Stomach (tissue), 9 donors: Measurements from ENCODE around the gene CCT3. TPM values are rescaled to one million over a fixed set of nuclear protein-coding genes. Genes with fewer than 3 reads are reported as not detected.
A peak's percentile ranks its signal among the peaks of the same experiment; 100 is the strongest.

Experiments used
- DNase-seq, 2 donors: peaks; one replicate each; pipeline versions ENCODE4 v3.0.0 to v3.0.0-alpha.2; 2013 to 2019
- H3K27ac ChIP-seq, 5 donors: fragments of 200-600 bp in 4 of 5; sonication (generic) in 4 of 5; one replicate each; pipeline ENCODE4 v1.5.1; 2013 to 2019; ENCODE audit warnings: mild to moderate bottlenecking in 1 of 5, moderate library complexity in 1 of 5
- H3K27me3 ChIP-seq, 3 donors: fragments of 200-600 bp; sonication (generic); one replicate each; pipeline ENCODE4 v1.5.1; 2017 to 2019; ENCODE audit warnings: mixed run types in 1 of 3
- H3K36me3 ChIP-seq, 4 donors: fragments of 200-600 bp; sonication (generic); 1 replicate in 3 of 4; 2 replicates in 1 of 4; pipeline ENCODE4 v1.5.1; 2016 to 2019
- H3K4me1 ChIP-seq, 4 donors: fragments of 200-600 bp; sonication (generic); one replicate each; pipeline ENCODE4 v1.5.1; 2016 to 2019
- H3K4me3 ChIP-seq, 4 donors: fragments of 200-600 bp; sonication (generic) in 3 of 4; one replicate each; pipeline ENCODE4 v1.5.1; 2016 to 2019; ENCODE audit warnings: mild to moderate bottlenecking in 1 of 4
- H3K9me3 ChIP-seq, 4 donors: fragments of 200-600 bp; sonication (generic); one replicate each; pipeline ENCODE4 v1.5.1; 2016 to 2019
- CTCF ChIP-seq, 7 experiments: fragments of 450-650 bp in 4 of 7; fragments of 200-600 bp in 3 of 7; sonication (generic) in 3 of 7; IDR thresholded peaks; one replicate each; pipeline ENCODE4 v1.5.1; 2016 to 2019; ENCODE audit warnings: antibody characterized with exemption in 7 of 7, control low read depth in 2 of 7, mild to moderate bottlenecking in 1 of 7
- EP300 ChIP-seq: sonication (generic); formaldehyde crosslinking; IDR thresholded peaks from one replicate; pipeline ENCODE4 v1.6.1; 2017; ENCODE audit warnings: antibody characterized with exemption
- POLR2A ChIP-seq, 4 donors: fragments of 450-650 bp; IDR thresholded peaks; one replicate each; pipeline ENCODE4 v1.6.1; 2016; ENCODE audit warnings: antibody characterized with exemption in 4 of 4, control low read depth in 2 of 4, mild to moderate bottlenecking in 1 of 4, moderate library complexity in 1 of 4
- POLR2AphosphoS5 ChIP-seq, 3 donors: sonication (generic); formaldehyde crosslinking; IDR thresholded peaks; one replicate each; pipeline ENCODE4 v1.6.1; 2016; ENCODE audit warnings: antibody characterized with exemption in 3 of 3
- WGBS, 5 donors: extraction: QIAGEN DNeasy Blood & Tissue Kit in 3 of 5; methylation state at CpG; one replicate each; pipeline versions ENCODE4 v1.1.5 to v1.1.7; 2013 to 2018; 5-methylcytosine and 5-hydroxymethylcytosine counted together
- intact Hi-C: fragments of 100-400 bp; cut with DNase I; formaldehyde crosslinking; loops from one replicate; pipeline ENCODE4 v1.15.1; 2023; ENCODE audit warnings: low total_unique reads
- polyA plus RNA-seq, 3 donors: library from polyadenylated mRNA; stranded (reverse); fragments of 200-250 nt; gene quantifications; one replicate each; pipeline ENCODE4 v1.2.3, GENCODE V29; 2013
- total RNA-seq, 5 donors: library from RNA; depleted of rRNA; stranded (reverse); fragments of >200 nt; gene quantifications; one replicate each; pipeline versions ENCODE4 v1.1.0 to v1.2.3, GENCODE V29; 2014 to 2016
- donor health status: healthy with polysubstance abuse.
- donor health status: Bipolar disorder and iron deficiency.
- donor health status: healthy.

CCT3 gene
- total and polyA plus RNA-seq, 8 donors = 39.1 to 252 (median 119) TPM

GRCh38 chr1:156260896-156261295 is 77.2 kb downstream of the CCT3 start:
- 90 to 96% (median 93%) methylated on average over 2 of the region's 2 CpGs for WGBS, 5 donors
- no peak overlapping the region for H3K4me3 ChIP-seq
- peaks cover 83 to 100% (median 100%) of the 10 kb centered on the region in 4 donors for H3K36me3 ChIP-seq
- no peaks in the 10 kb centered on the region for H3K4me1 ChIP-seq
- H3K27me3 ChIP-seq = no peaks in the 10 kb centered on the region
- H3K9me3 ChIP-seq = no peaks in the 10 kb centered on the region
- intact Hi-C loops = no loop called here
- TF ChIP-seq CTCF (IDR thresholded peaks at IDR 0.05) (no peak), EP300 (no peak), POLR2AphosphoS5 (IDR thresholded peaks at IDR 0.05) (no peak), POLR2A (IDR thresholded peaks at IDR 0.05) (no peak)
- DNase-seq = no peak
- no peak overlapping the region for H3K27ac ChIP-seq

- Histone ChIP-seq H3K4me1 (no peaks in the 10 kb centered on the region), H3K27me3 (no peaks in the 10 kb centered on the region), H3K36me3 (peaks cover 75 to 100% (median 100%) of the 10 kb centered on the region in 4 donors), H3K27ac (no peak overlapping the region), H3K4me3 (no peak overlapping the region), H3K9me3 (no peaks in the 10 kb centered on the region)
- TF ChIP-seq EP300 = no peak
- no peak for TF ChIP-seq POLR2A (IDR thresholded peaks at IDR 0.05)
- intact Hi-C loops = no loop called here
- DNase-seq = peak in 1 of 2 donors; percentile 43
- 64 to 72% (median 65%) methylated on average over 3 of the region's 3 CpGs for WGBS, 5 donors
These were observed 78.3 kb downstream of the CCT3 start for GRCh38 chr1:156259805-156260204.

Other genes starting within 250 kb of the CCT3 start
- 100 to 1,000 TPM in 4 of 5 donors, 10 to 100 TPM in 1; 53.1 to 630 (median 318) TPM for gene LMNA, start 223.6 kb downstream of the CCT3 start, total RNA-seq
- gene LMNA, start 223.6 kb downstream of the CCT3 start, polyA plus RNA-seq = 100 to 1,000 TPM; 108 to 201 (median 132) TPM
- gene SEMA4A, start 184.7 kb downstream of the CCT3 start, total RNA-seq = 10 to 100 TPM in 2 of 5 donors, 1 to 10 TPM in 3; 2.6 to 23.3 (median 8.5) TPM
- 10 to 100 TPM in 1 of 3 donors, 1 to 10 TPM in 2; 4.1 to 13.9 (median 4.7) TPM for gene SEMA4A, start 184.7 kb downstream of the CCT3 start, polyA plus RNA-seq
- gene SLC25A44, start 144.2 kb downstream of the CCT3 start, total RNA-seq = 1 to 10 TPM; 4.9 to 9.9 (median 7.2) TPM
- gene SLC25A44, start 144.2 kb downstream of the CCT3 start, polyA plus RNA-seq = 1 to 10 TPM; 5.4 to 9.0 (median 6.8) TPM
- gene PMF1, start 125.3 kb downstream of the CCT3 start, total RNA-seq = 10 to 100 TPM in 3 of 5 donors, 1 to 10 TPM in 2; 5.3 to 54.9 (median 15.6) TPM
- 10 to 100 TPM; 68.7 to 73.5 (median 68.8) TPM for gene PMF1, start 125.3 kb downstream of the CCT3 start, polyA plus RNA-seq
- gene BGLAP, start 96.1 kb downstream of the CCT3 start, total RNA-seq = not detected
- gene BGLAP, start 96.1 kb downstream of the CCT3 start, polyA plus RNA-seq = 1 to 10 TPM in 2 of 3 donors, not detected in 1; 1.5 to 1.9 TPM
- gene PAQR6, start 90.2 kb downstream of the CCT3 start, total RNA-seq = 1 to 10 TPM in 2 of 5 donors, under 1 TPM in 1, not detected in 2; 0.43 to 2.9 (median 2.0) TPM
- gene PAQR6, start 90.2 kb downstream of the CCT3 start, polyA plus RNA-seq = 1 to 10 TPM; 1.4 to 4.3 (median 2.0) TPM
- 100 to 1,000 TPM in 1 of 5 donors, 10 to 100 TPM in 4; 29.8 to 199 (median 51.6) TPM for gene SMG5, start 55.5 kb downstream of the CCT3 start, total RNA-seq
- 10 to 100 TPM; 20.2 to 29.1 (median 22.3) TPM for gene SMG5, start 55.5 kb downstream of the CCT3 start, polyA plus RNA-seq
- 10 to 100 TPM in 2 of 5 donors, 1 to 10 TPM in 2, not detected in 1; 1.1 to 21.4 (median 9.4) TPM for gene TMEM79, start 54.0 kb downstream of the CCT3 start, total RNA-seq
- gene TMEM79, start 54.0 kb downstream of the CCT3 start, polyA plus RNA-seq = 10 to 100 TPM in 1 of 3 donors, 1 to 10 TPM in 2; 1.5 to 24.9 (median 2.7) TPM
- 10 to 100 TPM in 4 of 5 donors, 1 to 10 TPM in 1; 1.4 to 92.9 (median 19.7) TPM for gene GLMP, start 42.6 kb downstream of the CCT3 start, total RNA-seq
- gene GLMP, start 42.6 kb downstream of the CCT3 start, polyA plus RNA-seq = 10 to 100 TPM; 20.8 to 37.4 (median 35.9) TPM
- not detected for gene VHLL, start 39.0 kb downstream of the CCT3 start, total RNA-seq
- not detected for gene VHLL, start 39.0 kb downstream of the CCT3 start, polyA plus RNA-seq
- gene TSACC, start 234 bp upstream of the CCT3 start, total RNA-seq = not detected
- gene TSACC, start 234 bp upstream of the CCT3 start, polyA plus RNA-seq = under 1 TPM in 1 of 3 donors, not detected in 2; 0.98 TPM
- not detected for gene RHBG, start 30.9 kb upstream of the CCT3 start, total RNA-seq
- gene RHBG, start 30.9 kb upstream of the CCT3 start, polyA plus RNA-seq = under 1 TPM in 1 of 3 donors, not detected in 2; 0.70 TPM
- gene MEF2D, start 162.5 kb upstream of the CCT3 start, total RNA-seq = 100 to 1,000 TPM in 1 of 5 donors, 10 to 100 TPM in 4; 14.3 to 136 (median 62.5) TPM
- gene MEF2D, start 162.5 kb upstream of the CCT3 start, polyA plus RNA-seq = 10 to 100 TPM in 2 of 3 donors, 1 to 10 TPM in 1; 7.7 to 15.6 (median 14.5) TPM
- 10 to 100 TPM in 4 of 5 donors, 1 to 10 TPM in 1; 5.2 to 22.2 (median 14.0) TPM for gene IQGAP3, start 234.3 kb upstream of the CCT3 start, total RNA-seq
- 1 to 10 TPM; 1.2 to 4.7 (median 1.3) TPM for gene IQGAP3, start 234.3 kb upstream of the CCT3 start, polyA plus RNA-seq
- under 1 TPM in 1 of 5 donors, not detected in 4; 0.55 TPM for gene TTC24, start 241.4 kb upstream of the CCT3 start, total RNA-seq
- not detected for gene TTC24, start 241.4 kb upstream of the CCT3 start, polyA plus RNA-seq